Chondrocyte (in vitro differentiated cells): ENCODE results near the gene CNN1. TPM values are rescaled to one million over a fixed set of nuclear protein-coding genes. Genes with fewer than 3 reads are reported as not detected.

Experiments used
- DNase-seq: peaks from one replicate; pipeline ENCODE4 v3.0.0; 2021; ENCODE audit warnings: mixed read lengths, low spot score
- H3K27ac Mint-ChIP-seq: one replicate; pipeline ENCODE4 v1.8.0; 2021; ENCODE audit warnings: mild to moderate bottlenecking, moderate library complexity, mixed read lengths; ENCODE audit not compliant: unreplicated experiment
- H3K27me3 Mint-ChIP-seq: 2 replicates; pipeline ENCODE4 v1.8.0; 2021; ENCODE audit warnings: low read depth, mixed read lengths
- H3K36me3 Mint-ChIP-seq: 2 replicates; pipeline ENCODE4 v1.8.0; 2021; ENCODE audit warnings: low read depth, mixed read lengths
- H3K4me1 Mint-ChIP-seq: 2 replicates; pipeline ENCODE4 v1.8.0; 2021; ENCODE audit warnings: low read depth, mild to moderate bottlenecking, mixed read lengths
- H3K4me3 Mint-ChIP-seq: one replicate; pipeline ENCODE4 v1.8.0; 2021; ENCODE audit warnings: mild to moderate bottlenecking, moderate library complexity, mixed read lengths; ENCODE audit not compliant: unreplicated experiment
- H3K9me3 Mint-ChIP-seq: 2 replicates; pipeline ENCODE4 v1.8.0; 2021; ENCODE audit warnings: low read depth, mixed read lengths
- total RNA-seq: library from RNA; stranded (reverse); gene quantifications from 3 replicates; pipeline ENCODE4 v1.2.1, GENCODE V29; 2021
- TF ChIP-seq, protein P1 (sequence below): fragments of 200-600 bp; sonication (generic); IDR thresholded peaks from 2 replicates; pipeline ENCODE4 v1.5.0; 2021; ENCODE audit warnings: antibody characterized with exemption, mild to moderate bottlenecking, moderate library complexity

Gene CNN1
- total RNA-seq, 1 donor from 2014 or later: 199 TPM

DNA sequence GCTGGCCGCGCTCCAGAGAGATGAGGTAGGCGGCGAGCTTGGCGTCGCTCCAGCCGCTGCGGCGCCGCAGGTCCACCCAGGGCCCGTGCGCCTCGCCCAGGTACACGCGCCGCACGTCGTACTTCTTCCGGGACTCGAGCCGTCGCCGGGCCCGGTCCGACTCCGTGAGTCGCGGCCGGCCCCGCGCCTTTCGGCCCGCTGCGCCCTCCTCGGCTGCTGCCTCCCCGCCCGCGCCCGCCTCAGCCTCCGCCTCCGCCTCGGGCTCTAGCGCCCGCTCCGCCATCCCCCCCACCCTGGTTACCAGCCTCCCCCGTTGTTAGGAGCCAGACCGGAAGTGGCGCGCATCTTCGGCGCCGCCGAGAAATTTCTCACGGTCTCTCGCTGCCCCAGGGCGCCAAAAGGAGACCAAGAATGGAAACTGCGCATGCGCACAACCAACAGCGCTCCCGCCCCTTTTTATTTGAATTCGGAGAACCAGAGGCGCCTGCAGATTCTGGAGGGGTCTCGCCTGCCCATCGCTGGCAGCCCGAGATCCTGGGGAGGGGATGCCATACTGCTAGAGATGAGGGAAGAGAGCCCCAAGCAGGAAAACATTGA, 33.0 kb upstream of the CNN1 start, which contains the start of gene ZNF653:
Gene ZNF653, minus strand, starts transcription at position 336 of the 597 bp plus-strand sequence. Its CDS starts 53 bp downstream, at position 283.
- peak within 1 kb of the TSS; percentile 83 for H3K4me3 Mint-ChIP-seq

DNA sequence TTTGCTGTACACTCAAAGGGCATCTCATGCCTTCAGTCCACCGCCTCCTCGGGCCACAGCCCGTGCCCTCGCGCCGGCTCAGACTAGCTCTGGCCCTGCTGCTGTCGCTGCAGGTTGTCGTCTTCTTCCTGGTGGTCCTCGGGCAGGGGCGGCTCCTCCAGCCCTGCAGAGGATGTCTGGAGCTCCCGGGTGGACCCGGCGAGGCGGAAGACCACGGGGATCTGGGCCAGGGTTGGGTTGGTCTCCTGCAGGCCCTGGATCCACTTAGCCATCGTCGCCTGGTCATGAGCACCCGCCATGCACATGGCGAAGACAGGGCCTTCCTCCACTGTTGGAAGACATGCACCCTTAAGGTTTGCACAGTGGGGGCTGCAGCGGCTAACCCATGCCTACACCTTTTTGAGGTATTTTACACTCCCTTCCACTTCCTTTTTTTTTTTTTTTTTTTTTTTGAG, 32.5 kb upstream of the CNN1 start:
- TF ChIP-seq, protein P1, sequence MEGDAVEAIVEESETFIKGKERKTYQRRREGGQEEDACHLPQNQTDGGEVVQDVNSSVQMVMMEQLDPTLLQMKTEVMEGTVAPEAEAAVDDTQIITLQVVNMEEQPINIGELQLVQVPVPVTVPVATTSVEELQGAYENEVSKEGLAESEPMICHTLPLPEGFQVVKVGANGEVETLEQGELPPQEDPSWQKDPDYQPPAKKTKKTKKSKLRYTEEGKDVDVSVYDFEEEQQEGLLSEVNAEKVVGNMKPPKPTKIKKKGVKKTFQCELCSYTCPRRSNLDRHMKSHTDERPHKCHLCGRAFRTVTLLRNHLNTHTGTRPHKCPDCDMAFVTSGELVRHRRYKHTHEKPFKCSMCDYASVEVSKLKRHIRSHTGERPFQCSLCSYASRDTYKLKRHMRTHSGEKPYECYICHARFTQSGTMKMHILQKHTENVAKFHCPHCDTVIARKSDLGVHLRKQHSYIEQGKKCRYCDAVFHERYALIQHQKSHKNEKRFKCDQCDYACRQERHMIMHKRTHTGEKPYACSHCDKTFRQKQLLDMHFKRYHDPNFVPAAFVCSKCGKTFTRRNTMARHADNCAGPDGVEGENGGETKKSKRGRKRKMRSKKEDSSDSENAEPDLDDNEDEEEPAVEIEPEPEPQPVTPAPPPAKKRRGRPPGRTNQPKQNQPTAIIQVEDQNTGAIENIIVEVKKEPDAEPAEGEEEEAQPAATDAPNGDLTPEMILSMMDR: no peak
- no peak for DNase-seq
- Mint-ChIP-seq H3K36me3 (peaks cover 4% of the 10 kb centered on the region), H3K27me3 (no peaks in the 10 kb centered on the region), H3K4me3 (peak overlapping the region; percentile 83), H3K4me1 (peaks cover 16% of the 10 kb centered on the region), H3K9me3 (no peaks in the 10 kb centered on the region), H3K27ac (peak overlapping the region; percentile 95)

More for the DNA sequence above, 33.0 kb upstream of the CNN1 start, which contains the start of gene ZNF653:
- peak within 1 kb of the TSS; percentile 95 for H3K27ac Mint-ChIP-seq
- TF ChIP-seq, protein P1: no peak
- H3K36me3 Mint-ChIP-seq: peaks cover 3% of the 10 kb centered on the region
- peaks cover 16% of the 10 kb centered on the region for H3K4me1 Mint-ChIP-seq
- H3K9me3 Mint-ChIP-seq: no peaks in the 10 kb centered on the region
- no peak for DNase-seq
- no peaks in the 10 kb centered on the region for H3K27me3 Mint-ChIP-seq

DNA sequence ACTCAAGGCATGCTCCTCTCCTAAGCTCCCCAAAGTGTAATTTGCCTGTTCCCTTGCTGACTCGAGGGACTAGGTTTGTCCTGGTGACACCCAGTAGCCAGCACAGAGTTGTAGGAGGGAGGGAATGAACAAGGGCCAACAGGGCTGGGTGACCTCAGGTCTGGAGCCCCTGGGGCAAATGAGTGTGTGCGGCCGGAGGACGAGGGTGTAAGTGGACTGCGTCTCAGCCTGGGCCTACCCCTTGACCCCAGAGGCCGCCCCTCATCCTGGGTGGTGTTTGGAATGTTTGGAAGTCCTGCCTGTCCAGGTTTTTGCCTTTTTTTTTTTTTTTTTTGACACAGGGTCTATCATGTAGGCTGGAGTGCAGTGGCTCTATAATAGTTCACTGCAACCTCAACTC, 31.7 kb upstream of the CNN1 start:
- Mint-ChIP-seq H3K9me3 (no peaks in the 10 kb centered on the region), H3K27ac (no peak overlapping the region), H3K36me3 (peaks cover 7% of the 10 kb centered on the region), H3K27me3 (no peaks in the 10 kb centered on the region), H3K4me1 (peaks cover 16% of the 10 kb centered on the region), H3K4me3 (peak overlapping the region; percentile 83)
- no peak for DNase-seq
- TF ChIP-seq, protein P1: no peak

DNA sequence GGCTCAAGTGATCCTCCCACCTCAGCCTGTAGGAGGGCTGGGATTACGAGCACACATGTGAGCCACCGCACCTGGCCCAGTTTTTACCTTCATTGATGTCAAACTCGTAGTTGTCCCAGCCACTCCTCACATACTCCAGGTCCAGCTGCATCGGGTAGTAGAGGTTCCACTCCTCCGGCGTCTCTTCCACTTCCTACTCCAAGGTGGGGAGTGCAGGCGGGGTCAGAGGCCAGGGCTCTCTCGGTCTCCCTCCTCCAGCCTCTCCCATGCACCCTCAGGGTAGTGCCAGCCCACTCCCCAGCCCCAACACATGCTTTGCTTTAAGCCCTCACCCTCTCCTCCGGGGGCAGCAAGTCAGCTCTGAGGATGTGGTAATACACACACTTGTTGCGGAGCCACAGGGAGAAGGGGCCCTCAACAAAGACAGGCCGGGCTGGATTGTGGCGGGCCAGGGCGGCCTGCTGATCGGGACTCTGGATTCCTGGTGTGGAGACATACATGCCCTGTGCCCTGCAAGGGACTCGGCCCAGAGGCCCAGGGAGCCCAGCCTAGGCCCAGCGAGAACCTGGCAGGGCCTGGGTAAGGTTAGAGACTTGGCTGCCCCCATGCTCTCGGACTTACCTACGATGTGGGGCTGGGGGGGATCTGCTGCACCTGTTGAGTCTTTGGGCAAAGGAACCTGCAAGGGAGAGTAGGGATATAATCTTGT, 31.1 kb upstream of the CNN1 start:
- Mint-ChIP-seq H3K27ac (no peak overlapping the region), H3K9me3 (no peaks in the 10 kb centered on the region), H3K4me3 (no peak overlapping the region), H3K36me3 (peaks cover 8% of the 10 kb centered on the region), H3K4me1 (peaks cover 16% of the 10 kb centered on the region), H3K27me3 (no peaks in the 10 kb centered on the region)
- TF ChIP-seq, protein P1: no peak
- DNase-seq: no peak

DNA sequence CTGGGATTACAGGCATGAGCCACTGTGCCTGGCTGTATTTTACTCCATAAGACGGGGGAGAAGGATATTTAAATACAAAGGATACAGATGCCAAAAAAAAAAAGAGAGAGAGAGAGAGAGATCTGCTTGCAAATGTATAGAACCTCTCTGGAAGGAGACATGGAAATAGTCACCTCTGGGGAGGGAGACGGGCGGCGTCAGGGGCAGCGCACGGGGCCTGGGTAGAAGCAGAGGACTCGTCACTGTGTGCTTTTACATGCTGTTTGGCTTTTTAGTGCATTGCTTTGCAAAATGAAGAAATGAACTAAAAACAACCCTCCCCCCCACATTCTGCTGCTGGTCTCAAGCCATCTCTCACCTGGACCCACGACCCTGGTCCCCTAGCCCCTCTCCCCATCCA, 28.2 kb upstream of the CNN1 start:
- no peak overlapping the region for H3K27ac Mint-ChIP-seq
- no peaks in the 10 kb centered on the region for H3K9me3 Mint-ChIP-seq
- peaks cover 7% of the 10 kb centered on the region for H3K36me3 Mint-ChIP-seq
- DNase-seq: no peak
- no peak overlapping the region for H3K4me3 Mint-ChIP-seq
- H3K4me1 Mint-ChIP-seq: peaks cover 9% of the 10 kb centered on the region
- no peaks in the 10 kb centered on the region for H3K27me3 Mint-ChIP-seq
- TF ChIP-seq, protein P1: no peak
